ENCODE results near the gene SPATA3.

GRCh38 chr2:230955163-230955737 is 40.7 kb upstream of the SPATA3 start:
- TF ChIP-seq CTCF (IDR thresholded peaks at IDR 0.05; ENCODE audit: low read depth, low read length, poor library complexity, severe bottlenecking): no peak
- no peak for TF ChIP-seq EZH2phosphoT487 (IDR thresholded peaks at IDR 0.05; ENCODE audit: borderline replicate concordance, low read length)

Measured in DOHH2 (cell line).